HS-27A (cell line): ENCODE results near the gene TMOD4.

ENCODE experiments used
- DNase-seq: peaks from one replicate; pipeline ENCODE4 v3.0.0-alpha.2; 2012; ENCODE audit warnings: low read depth, missing footprints

Gene TMOD4

GRCh38 chr1:151142411-151143056 lies 33.2 kb downstream of the TMOD4 start:
- no peak for DNase-seq

GRCh38 chr1:151137789-151138188 lies 38.0 kb downstream of the TMOD4 start:
- no peak for DNase-seq

- DNase-seq = no peak
Measured at GRCh38 chr1:151135433-151136385, 40.1 kb downstream of the TMOD4 start.

- DNase-seq = no peak
Measured at GRCh38 chr1:151134991-151135390, 40.8 kb downstream of the TMOD4 start.

- DNase-seq = no peak
Measured at GRCh38 chr1:151134396-151134795, 41.4 kb downstream of the TMOD4 start.

GRCh38 chr1:151133018-151133806 lies 42.6 kb downstream of the TMOD4 start:
- no peak for DNase-seq

GRCh38 chr1:151132335-151133017 lies 43.3 kb downstream of the TMOD4 start:
- DNase-seq = no peak

GRCh38 chr1:151131701-151132334 lies 44.0 kb downstream of the TMOD4 start:
- no peak for DNase-seq

- DNase-seq = no peak
Measured at GRCh38 chr1:151130987-151131586, 44.7 kb downstream of the TMOD4 start.

- no peak for DNase-seq
Measured at GRCh38 chr1:151128800-151129199, 47.0 kb downstream of the TMOD4 start.

GRCh38 chr1:151124763-151125403 lies 50.9 kb downstream of the TMOD4 start:
- no peak for DNase-seq
